ENCODE results near the gene BLNK. TPM values are rescaled to one million over a fixed set of nuclear protein-coding genes. Genes with fewer than 3 reads are reported as not detected.
"Not testable (repeated sequence)": the region's sequence is repeated elsewhere in the genome, so short reads cannot be mapped to it uniquely, and the experiment has no call there.

The BLNK gene
- total RNA-seq, 1 experiment from 2014 or later, result 1.1 TPM

DNA sequence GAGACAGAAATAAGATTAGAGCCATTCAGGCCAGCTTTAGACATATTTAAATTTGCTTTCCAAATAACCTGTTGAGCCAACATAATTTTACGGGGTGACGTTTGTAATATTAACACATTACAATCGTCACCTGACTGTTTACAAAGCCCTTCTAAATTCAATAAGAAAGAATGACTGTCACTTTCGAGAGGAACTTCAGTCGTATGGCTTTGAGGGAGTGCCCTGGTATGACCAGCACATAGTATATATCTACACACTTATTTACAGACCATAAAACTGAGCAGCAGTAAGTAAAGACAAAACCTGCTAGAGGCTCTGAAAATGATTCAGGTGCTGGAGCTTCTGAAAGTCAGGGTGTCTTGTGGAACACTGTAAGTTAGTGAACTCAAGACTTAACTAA, 62.4 kb downstream of the BLNK start:
- Mint-ChIP-seq H3K4me1 (ENCODE audit: insufficient read depth, unreplicated experiment) (no peaks in the 10 kb centered on the region), H3K36me3 (ENCODE audit: insufficient read depth, unreplicated experiment) (no peaks in the 10 kb centered on the region), H3K9me3 (ENCODE audit: unreplicated experiment) (no peaks in the 10 kb centered on the region), H3K27ac (ENCODE audit: low read depth, unreplicated experiment) (no peak overlapping the region), H3K27me3 (ENCODE audit: insufficient read depth, unreplicated experiment) (no peaks in the 10 kb centered on the region), H3K4me3 (ENCODE audit: unreplicated experiment) (no peak overlapping the region)
- intact Hi-C loops (cut with micrococcal nuclease), result no loop called here
- no peak for DNase-seq (ENCODE audit: unreplicated experiment)
- BruUV-seq (replicated peaks), result no TSS peak
- ChIA-PET POLR2A (no interaction called here), CTCF (interaction anchor here (0.7 to 1.6 kb wide), 2 partner anchors 20 to 21 kb away, joined by 3 to 5 read pairs; no protein-coding TSS in a partner anchor)
- TF ChIP-seq, protein P1, sequence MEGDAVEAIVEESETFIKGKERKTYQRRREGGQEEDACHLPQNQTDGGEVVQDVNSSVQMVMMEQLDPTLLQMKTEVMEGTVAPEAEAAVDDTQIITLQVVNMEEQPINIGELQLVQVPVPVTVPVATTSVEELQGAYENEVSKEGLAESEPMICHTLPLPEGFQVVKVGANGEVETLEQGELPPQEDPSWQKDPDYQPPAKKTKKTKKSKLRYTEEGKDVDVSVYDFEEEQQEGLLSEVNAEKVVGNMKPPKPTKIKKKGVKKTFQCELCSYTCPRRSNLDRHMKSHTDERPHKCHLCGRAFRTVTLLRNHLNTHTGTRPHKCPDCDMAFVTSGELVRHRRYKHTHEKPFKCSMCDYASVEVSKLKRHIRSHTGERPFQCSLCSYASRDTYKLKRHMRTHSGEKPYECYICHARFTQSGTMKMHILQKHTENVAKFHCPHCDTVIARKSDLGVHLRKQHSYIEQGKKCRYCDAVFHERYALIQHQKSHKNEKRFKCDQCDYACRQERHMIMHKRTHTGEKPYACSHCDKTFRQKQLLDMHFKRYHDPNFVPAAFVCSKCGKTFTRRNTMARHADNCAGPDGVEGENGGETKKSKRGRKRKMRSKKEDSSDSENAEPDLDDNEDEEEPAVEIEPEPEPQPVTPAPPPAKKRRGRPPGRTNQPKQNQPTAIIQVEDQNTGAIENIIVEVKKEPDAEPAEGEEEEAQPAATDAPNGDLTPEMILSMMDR (IDR thresholded peaks at IDR 0.05; ENCODE audit: unreplicated experiment), result no peak

- Mint-ChIP-seq H3K36me3 (ENCODE audit: insufficient read depth, unreplicated experiment) (no peaks in the 10 kb centered on the region), H3K9me3 (ENCODE audit: unreplicated experiment) (no peaks in the 10 kb centered on the region), H3K4me3 (ENCODE audit: unreplicated experiment) (no peak overlapping the region), H3K27ac (ENCODE audit: low read depth, unreplicated experiment) (no peak overlapping the region), H3K27me3 (ENCODE audit: insufficient read depth, unreplicated experiment) (no peaks in the 10 kb centered on the region), H3K4me1 (ENCODE audit: insufficient read depth, unreplicated experiment) (no peaks in the 10 kb centered on the region)
- no peak for DNase-seq (ENCODE audit: unreplicated experiment)
- POLR2A ChIA-PET, result no interaction called here
- intact Hi-C loops (cut with micrococcal nuclease), result no loop called here
- TF ChIP-seq, protein P1 (IDR thresholded peaks at IDR 0.05; ENCODE audit: unreplicated experiment), result no peak
- no TSS peak for BruUV-seq (replicated peaks)
- CTCF ChIA-PET, result interaction anchor here (0.5 to 1.6 kb wide), 4 partner anchors 9 to 84 kb away, joined by 3 to 7 read pairs (median 4); no protein-coding TSS in a partner anchor
These were observed 63.1 kb downstream of the BLNK start for GRCh38 chr10:96208271-96208670.

DNA sequence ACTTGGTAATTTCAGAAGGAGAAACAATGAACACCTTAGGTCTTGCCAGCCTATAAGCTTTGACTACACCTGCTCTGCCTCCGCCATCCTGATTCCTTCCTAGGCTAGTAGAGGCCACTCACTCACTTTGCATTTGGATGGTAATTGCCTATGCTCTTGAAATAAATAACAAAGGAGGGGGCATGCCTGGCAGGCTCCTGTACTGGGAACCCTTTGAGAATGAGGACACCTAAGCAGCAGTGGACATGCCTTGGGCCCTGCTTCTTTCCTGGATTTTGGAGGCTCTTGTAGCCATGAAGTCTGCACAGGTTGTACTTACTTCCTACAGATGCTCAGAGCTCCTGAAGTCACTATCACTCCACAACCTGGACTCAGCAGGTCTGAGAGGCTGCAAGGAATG, 65.8 kb downstream of the BLNK start:
- Mint-ChIP-seq H3K4me3 (ENCODE audit: unreplicated experiment) (no peak overlapping the region), H3K4me1 (ENCODE audit: insufficient read depth, unreplicated experiment) (no peaks in the 10 kb centered on the region), H3K27me3 (ENCODE audit: insufficient read depth, unreplicated experiment) (no peaks in the 10 kb centered on the region), H3K36me3 (ENCODE audit: insufficient read depth, unreplicated experiment) (no peaks in the 10 kb centered on the region), H3K27ac (ENCODE audit: low read depth, unreplicated experiment) (no peak overlapping the region), H3K9me3 (ENCODE audit: unreplicated experiment) (no peaks in the 10 kb centered on the region)
- no TSS peak for BruUV-seq (replicated peaks)
- POLR2A ChIA-PET, result no interaction called here
- TF ChIP-seq, protein P1 (IDR thresholded peaks at IDR 0.05; ENCODE audit: unreplicated experiment), result no peak
- intact Hi-C loops (cut with micrococcal nuclease), result no loop called here
- DNase-seq (ENCODE audit: unreplicated experiment), result no peak
- CTCF ChIA-PET, result interaction anchor here (0.9 kb wide), 1 partner anchor 88 kb away, joined by 3 read pairs; no protein-coding TSS in a partner anchor

DNA sequence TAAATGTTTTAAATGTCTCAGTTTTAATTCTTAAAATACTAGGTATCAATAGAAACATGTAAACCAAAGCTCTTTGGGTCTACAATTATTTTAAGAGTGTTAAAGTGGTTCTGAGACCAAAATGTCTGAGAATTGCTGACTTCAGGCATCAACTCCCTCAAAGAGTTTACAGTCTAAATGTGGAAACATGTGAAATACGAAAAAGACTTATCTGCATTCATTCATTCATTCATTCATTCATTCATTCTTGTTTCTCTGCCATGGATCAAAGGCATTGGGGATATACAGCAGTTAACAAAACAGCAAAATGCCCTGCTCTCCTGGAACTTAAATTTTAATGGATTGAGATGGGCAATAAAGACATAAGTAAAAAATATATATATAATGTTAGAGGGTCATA, 69.8 kb downstream of the BLNK start:
- H3K4me1 Mint-ChIP-seq (ENCODE audit: insufficient read depth, unreplicated experiment), result no peaks in the 10 kb centered on the region
- no peaks in the 10 kb centered on the region for H3K27me3 Mint-ChIP-seq (ENCODE audit: insufficient read depth, unreplicated experiment)
- no peaks in the 10 kb centered on the region for H3K9me3 Mint-ChIP-seq (ENCODE audit: unreplicated experiment)
- POLR2A ChIA-PET, result interaction anchor here (0.6 kb wide), 1 partner anchor 255 kb away, joined by 3 read pairs; no protein-coding TSS in a partner anchor
- BruUV-seq (replicated peaks), result no TSS peak
- H3K4me3 Mint-ChIP-seq (ENCODE audit: unreplicated experiment), result no peak overlapping the region
- intact Hi-C loops (cut with micrococcal nuclease), result no loop called here
- no peaks in the 10 kb centered on the region for H3K36me3 Mint-ChIP-seq (ENCODE audit: insufficient read depth, unreplicated experiment)
- TF ChIP-seq, protein P1 (IDR thresholded peaks at IDR 0.05; ENCODE audit: unreplicated experiment), result no peak
- CTCF ChIA-PET, result interaction anchor here (0.9 kb wide), 1 partner anchor 28 kb away, joined by 3 read pairs; no protein-coding TSS in a partner anchor
- no peak overlapping the region for H3K27ac Mint-ChIP-seq (ENCODE audit: low read depth, unreplicated experiment)
- no peak for DNase-seq (ENCODE audit: unreplicated experiment)

DNA sequence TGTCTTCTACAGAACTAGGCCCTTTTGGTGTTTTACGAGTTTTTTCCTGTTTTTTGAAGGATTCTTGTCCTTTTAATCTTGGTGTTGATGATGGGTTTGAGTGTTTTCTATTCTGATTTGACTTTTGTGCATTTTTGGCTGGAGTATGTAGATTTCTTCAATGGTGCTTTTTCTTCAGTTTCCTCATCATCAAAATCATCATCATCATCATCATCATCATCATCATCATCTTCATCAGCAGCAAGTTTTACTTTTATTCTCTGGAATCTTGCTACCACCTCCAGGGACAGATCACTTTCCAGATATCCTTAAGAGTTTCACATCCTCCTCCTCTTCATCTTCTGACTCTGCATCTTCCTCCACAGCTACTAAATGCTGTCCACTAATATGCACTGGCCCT, 81.9 kb downstream of the BLNK start:
- BruUV-seq (replicated peaks); DNase-seq (ENCODE audit: unreplicated experiment); H3K27ac Mint-ChIP-seq (ENCODE audit: low read depth, unreplicated experiment); H3K36me3 Mint-ChIP-seq (ENCODE audit: insufficient read depth, unreplicated experiment); H3K27me3 Mint-ChIP-seq (ENCODE audit: insufficient read depth, unreplicated experiment); POLR2A ChIA-PET; intact Hi-C loops (cut with micrococcal nuclease); H3K4me3 Mint-ChIP-seq (ENCODE audit: unreplicated experiment); H3K9me3 Mint-ChIP-seq (ENCODE audit: unreplicated experiment); CTCF ChIA-PET; H3K4me1 Mint-ChIP-seq (ENCODE audit: insufficient read depth, unreplicated experiment): not testable (repeated sequence)

All from MCF 10A (cell line).